ENCODE data around the gene PCYT2. TPM values are rescaled to one million over a fixed set of nuclear protein-coding genes. Genes with fewer than 3 reads are reported as not detected.

The PCYT2 gene
- total and polyA plus RNA-seq, 10 of the 15 experiments (the other 5 are each of a cell fraction or from before 2014, with no cell fraction given) = 0.63 to 72.0 (median 45.0) TPM

DNA sequence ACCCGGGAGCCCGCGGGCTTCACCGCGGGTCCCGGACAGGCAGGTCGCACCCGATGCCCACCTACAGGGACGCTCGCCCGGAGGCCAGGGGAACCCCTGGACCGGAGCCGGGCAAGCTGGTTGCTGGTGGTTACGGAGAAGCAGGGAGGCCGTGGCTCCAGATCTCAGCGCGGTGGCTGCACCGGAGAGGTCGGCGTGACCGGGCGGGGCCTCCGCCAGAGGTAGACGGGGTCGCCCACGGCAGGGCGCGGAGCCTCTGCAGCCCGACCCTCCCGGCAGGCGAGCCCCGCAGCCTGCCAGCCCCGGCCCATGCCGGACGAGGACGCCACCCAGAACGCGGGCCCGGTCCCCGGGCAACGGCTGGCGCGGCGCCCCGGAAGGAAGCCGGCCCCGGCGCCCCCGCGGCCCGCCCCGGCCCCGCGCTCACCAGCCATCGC is 341 bp downstream of the PCYT2 start (continued):
- TF ChIP-seq, protein P1, sequence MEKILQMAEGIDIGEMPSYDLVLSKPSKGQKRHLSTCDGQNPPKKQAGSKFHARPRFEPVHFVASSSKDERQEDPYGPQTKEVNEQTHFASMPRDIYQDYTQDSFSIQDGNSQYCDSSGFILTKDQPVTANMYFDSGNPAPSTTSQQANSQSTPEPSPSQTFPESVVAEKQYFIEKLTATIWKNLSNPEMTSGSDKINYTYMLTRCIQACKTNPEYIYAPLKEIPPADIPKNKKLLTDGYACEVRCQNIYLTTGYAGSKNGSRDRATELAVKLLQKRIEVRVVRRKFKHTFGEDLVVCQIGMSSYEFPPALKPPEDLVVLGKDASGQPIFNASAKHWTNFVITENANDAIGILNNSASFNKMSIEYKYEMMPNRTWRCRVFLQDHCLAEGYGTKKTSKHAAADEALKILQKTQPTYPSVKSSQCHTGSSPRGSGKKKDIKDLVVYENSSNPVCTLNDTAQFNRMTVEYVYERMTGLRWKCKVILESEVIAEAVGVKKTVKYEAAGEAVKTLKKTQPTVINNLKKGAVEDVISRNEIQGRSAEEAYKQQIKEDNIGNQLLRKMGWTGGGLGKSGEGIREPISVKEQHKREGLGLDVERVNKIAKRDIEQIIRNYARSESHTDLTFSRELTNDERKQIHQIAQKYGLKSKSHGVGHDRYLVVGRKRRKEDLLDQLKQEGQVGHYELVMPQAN (conservative IDR thresholded peaks at IDR 0.05) = peak; percentile 95
- peak; percentile 70; the same call in 1 of the 2 replicates for TF ChIP-seq IKZF1 (conservative IDR thresholded peaks at IDR 0.05)
- no peak for TF ChIP-seq CHD1 (IDR thresholded peaks at IDR 0.05; ENCODE audit: low read depth, low read length)
- TF ChIP-seq, protein P2, sequence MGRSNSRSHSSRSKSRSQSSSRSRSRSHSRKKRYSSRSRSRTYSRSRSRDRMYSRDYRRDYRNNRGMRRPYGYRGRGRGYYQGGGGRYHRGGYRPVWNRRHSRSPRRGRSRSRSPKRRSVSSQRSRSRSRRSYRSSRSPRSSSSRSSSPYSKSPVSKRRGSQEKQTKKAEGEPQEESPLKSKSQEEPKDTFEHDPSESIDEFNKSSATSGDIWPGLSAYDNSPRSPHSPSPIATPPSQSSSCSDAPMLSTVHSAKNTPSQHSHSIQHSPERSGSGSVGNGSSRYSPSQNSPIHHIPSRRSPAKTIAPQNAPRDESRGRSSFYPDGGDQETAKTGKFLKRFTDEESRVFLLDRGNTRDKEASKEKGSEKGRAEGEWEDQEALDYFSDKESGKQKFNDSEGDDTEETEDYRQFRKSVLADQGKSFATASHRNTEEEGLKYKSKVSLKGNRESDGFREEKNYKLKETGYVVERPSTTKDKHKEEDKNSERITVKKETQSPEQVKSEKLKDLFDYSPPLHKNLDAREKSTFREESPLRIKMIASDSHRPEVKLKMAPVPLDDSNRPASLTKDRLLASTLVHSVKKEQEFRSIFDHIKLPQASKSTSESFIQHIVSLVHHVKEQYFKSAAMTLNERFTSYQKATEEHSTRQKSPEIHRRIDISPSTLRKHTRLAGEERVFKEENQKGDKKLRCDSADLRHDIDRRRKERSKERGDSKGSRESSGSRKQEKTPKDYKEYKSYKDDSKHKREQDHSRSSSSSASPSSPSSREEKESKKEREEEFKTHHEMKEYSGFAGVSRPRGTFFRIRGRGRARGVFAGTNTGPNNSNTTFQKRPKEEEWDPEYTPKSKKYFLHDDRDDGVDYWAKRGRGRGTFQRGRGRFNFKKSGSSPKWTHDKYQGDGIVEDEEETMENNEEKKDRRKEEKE (IDR thresholded peaks at IDR 0.05) = peak; percentile 21; the same call in 1 of the 2 replicates
- TF ChIP-seq ZNF622 (IDR thresholded peaks at IDR 0.05) = no peak
- TF ChIP-seq STAT1 (conservative IDR thresholded peaks at IDR 0.05) = no peak
- no peak for TF ChIP-seq TBL1XR1 (IDR thresholded peaks at IDR 0.05; ENCODE audit: low read depth, low read length)
- no peak for TF ChIP-seq HCFC1 (IDR thresholded peaks at IDR 0.05; ENCODE audit: low read length)
- TF ChIP-seq, protein P3, sequence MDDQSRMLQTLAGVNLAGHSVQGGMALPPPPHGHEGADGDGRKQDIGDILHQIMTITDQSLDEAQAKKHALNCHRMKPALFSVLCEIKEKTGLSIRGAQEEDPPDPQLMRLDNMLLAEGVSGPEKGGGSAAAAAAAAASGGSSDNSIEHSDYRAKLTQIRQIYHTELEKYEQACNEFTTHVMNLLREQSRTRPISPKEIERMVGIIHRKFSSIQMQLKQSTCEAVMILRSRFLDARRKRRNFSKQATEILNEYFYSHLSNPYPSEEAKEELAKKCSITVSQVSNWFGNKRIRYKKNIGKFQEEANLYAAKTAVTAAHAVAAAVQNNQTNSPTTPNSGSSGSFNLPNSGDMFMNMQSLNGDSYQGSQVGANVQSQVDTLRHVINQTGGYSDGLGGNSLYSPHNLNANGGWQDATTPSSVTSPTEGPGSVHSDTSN (IDR thresholded peaks at IDR 0.05; ENCODE audit: insufficient replicate concordance, low read depth, low read length) = no peak
- no peak for TF ChIP-seq BCL11A (IDR thresholded peaks at IDR 0.05; ENCODE audit: low read depth, low read length)
- TF ChIP-seq MXI1 (IDR thresholded peaks at IDR 0.05; ENCODE audit: low read depth, low read length) = peak; percentile 52; the same call in 1 of the 2 replicates
- 0 out of 2 replicates have a peak, but pooled peaks have one; percentile 14 for TF ChIP-seq SMARCA5 (IDR thresholded peaks at IDR 0.05)
- TF ChIP-seq PAX5 (IDR thresholded peaks at IDR 0.05; ENCODE audit: borderline replicate concordance, low read depth, low read length) = no peak
- TF ChIP-seq STAT3 (IDR thresholded peaks at IDR 0.05; ENCODE audit: low read depth, low read length) = no peak
- TF ChIP-seq SREBF1 (IDR thresholded peaks at IDR 0.05; ENCODE audit: low read length) = no peak
- no peak for TF ChIP-seq ZNF217 (IDR thresholded peaks at IDR 0.05)
- TF ChIP-seq SMAD1 (IDR thresholded peaks at IDR 0.05; ENCODE audit: low read depth, partially characterized antibody) = no peak
- TF ChIP-seq, protein P4, sequence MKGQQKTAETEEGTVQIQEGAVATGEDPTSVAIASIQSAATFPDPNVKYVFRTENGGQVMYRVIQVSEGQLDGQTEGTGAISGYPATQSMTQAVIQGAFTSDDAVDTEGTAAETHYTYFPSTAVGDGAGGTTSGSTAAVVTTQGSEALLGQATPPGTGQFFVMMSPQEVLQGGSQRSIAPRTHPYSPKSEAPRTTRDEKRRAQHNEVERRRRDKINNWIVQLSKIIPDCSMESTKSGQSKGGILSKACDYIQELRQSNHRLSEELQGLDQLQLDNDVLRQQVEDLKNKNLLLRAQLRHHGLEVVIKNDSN (IDR thresholded peaks at IDR 0.05; ENCODE audit: borderline replicate concordance, extremely low read length, insufficient read depth, low read depth, low read length) = no peak
- TF ChIP-seq KAT2A (conservative IDR thresholded peaks at IDR 0.05; ENCODE audit: control insufficient read depth, low read depth, low read length) = no peak
- TF ChIP-seq EGR1 (IDR thresholded peaks at IDR 0.05; ENCODE audit: borderline replicate concordance in 1 of 2, low read depth in 2 of 2, low read length in 2 of 2) = no peak
- 0 out of 2 replicates have a peak, but pooled peaks have one; percentile 37 for TF ChIP-seq GATAD2B (conservative IDR thresholded peaks at IDR 0.05; ENCODE audit: low read depth)
- TF ChIP-seq SMC3 (IDR thresholded peaks at IDR 0.05; ENCODE audit: borderline replicate concordance, low read length) = no peak
- peak; percentile 63; the same call in 1 of the 2 replicates for TF ChIP-seq LARP7 (IDR thresholded peaks at IDR 0.05)
- TF ChIP-seq YY1 (IDR thresholded peaks at IDR 0.05; ENCODE audit: low read depth, low read length) = no peak
- no peak for TF ChIP-seq FOXM1 (IDR thresholded peaks at IDR 0.05; ENCODE audit: low read depth, low read length)
- no peak for TF ChIP-seq MTA2 (IDR thresholded peaks at IDR 0.05; ENCODE audit: low read depth)

All from GM12878 (cell line).